ENCODE results near the gene LSP1.

Gene LSP1

GRCh38 chr11:1840780-1841480 is 12.0 kb upstream of the LSP1 start:
- Mint-ChIP-seq H3K4me1 (peaks cover 25% of the 10 kb centered on the region), H3K27ac (no peak overlapping the region), H3K36me3 (ENCODE audit: low read depth) (no peaks in the 10 kb centered on the region), H3K9me3 (no peaks in the 10 kb centered on the region), H3K27me3 (ENCODE audit: low read depth, poor library complexity) (no peaks in the 10 kb centered on the region), H3K4me3 (no peak overlapping the region)
- no peak for DNase-seq
- TF ChIP-seq CTCF (IDR thresholded peaks at IDR 0.05) = no peak

- no peak for DNase-seq
- Mint-ChIP-seq H3K27me3 (ENCODE audit: low read depth, poor library complexity) (no peaks in the 10 kb centered on the region), H3K27ac (no peak overlapping the region), H3K36me3 (ENCODE audit: low read depth) (no peaks in the 10 kb centered on the region), H3K9me3 (no peaks in the 10 kb centered on the region), H3K4me1 (peaks cover 28% of the 10 kb centered on the region), H3K4me3 (no peak overlapping the region)
- no peak for TF ChIP-seq CTCF (IDR thresholded peaks at IDR 0.05)
Measured at GRCh38 chr11:1841511-1842148, 11.3 kb upstream of the LSP1 start.

GRCh38 chr11:1842149-1843097 is 10.5 kb upstream of the LSP1 start:
- Mint-ChIP-seq H3K9me3 (no peaks in the 10 kb centered on the region), H3K4me1 (peaks cover 34% of the 10 kb centered on the region), H3K27ac (no peak overlapping the region), H3K4me3 (no peak overlapping the region), H3K27me3 (ENCODE audit: low read depth, poor library complexity) (no peaks in the 10 kb centered on the region), H3K36me3 (ENCODE audit: low read depth) (no peaks in the 10 kb centered on the region)
- DNase-seq = no peak
- no peak for TF ChIP-seq CTCF (IDR thresholded peaks at IDR 0.05)

GRCh38 chr11:1843098-1843473 is 9.8 kb upstream of the LSP1 start:
- Mint-ChIP-seq H3K4me1 (peaks cover 37% of the 10 kb centered on the region), H3K4me3 (no peak overlapping the region), H3K27ac (no peak overlapping the region), H3K27me3 (ENCODE audit: low read depth, poor library complexity) (no peaks in the 10 kb centered on the region), H3K9me3 (no peaks in the 10 kb centered on the region), H3K36me3 (ENCODE audit: low read depth) (no peaks in the 10 kb centered on the region)
- DNase-seq = no peak
- TF ChIP-seq CTCF (IDR thresholded peaks at IDR 0.05) = no peak

GRCh38 chr11:1843796-1844195 is 9.1 kb upstream of the LSP1 start:
- DNase-seq = no peak
- no peak overlapping the region for H3K4me3 Mint-ChIP-seq
- H3K4me1 Mint-ChIP-seq = peaks cover 37% of the 10 kb centered on the region
- H3K27ac Mint-ChIP-seq = no peak overlapping the region
- H3K27me3 Mint-ChIP-seq (ENCODE audit: low read depth, poor library complexity) = peaks cover under 1% of the 10 kb centered on the region
- no peaks in the 10 kb centered on the region for H3K36me3 Mint-ChIP-seq (ENCODE audit: low read depth)
- no peak for TF ChIP-seq CTCF (IDR thresholded peaks at IDR 0.05)
- no peaks in the 10 kb centered on the region for H3K9me3 Mint-ChIP-seq
